H9 (cell line): Measurements from ENCODE around the gene FRMD1. TPM values are rescaled to one million over a fixed set of nuclear protein-coding genes. Genes with fewer than 3 reads are reported as not detected.

Experiments used
- DNase-seq: peaks from one replicate; pipeline ENCODE4 v3.0.0-alpha.2; 2017
- H2AFZ ChIP-seq: one replicate; pipeline ENCODE4 v1.6.1; 2013; ENCODE audit warnings: mild to moderate bottlenecking, low read length, control low read depth, moderate library complexity
- H2AK5ac ChIP-seq: 2 replicates; pipeline ENCODE4 v1.6.1; 2013; ENCODE audit warnings: low read length, control low read depth, mixed read lengths; ENCODE audit not compliant: insufficient read length
- H2BK120ac ChIP-seq: one replicate; pipeline ENCODE4 v1.6.1; 2013; ENCODE audit warnings: low read depth, mild to moderate bottlenecking, low read length, control low read depth, inconsistent platforms; ENCODE audit not compliant: poor library complexity, severe bottlenecking
- H2BK12ac ChIP-seq: 2 replicates; pipeline ENCODE4 v1.6.1; 2013; ENCODE audit warnings: low read length, control low read depth, mixed read lengths, low read depth; ENCODE audit not compliant: insufficient read length
- H2BK15ac ChIP-seq: 2 replicates; pipeline ENCODE4 v1.6.1; 2013; ENCODE audit warnings: low read depth, low read length, control low read depth
- H2BK20ac ChIP-seq: one replicate; pipeline ENCODE4 v1.6.1; 2013; ENCODE audit warnings: low read depth, mild to moderate bottlenecking, low read length, control low read depth, inconsistent platforms; ENCODE audit not compliant: poor library complexity, severe bottlenecking
- H2BK5ac ChIP-seq: 2 replicates; pipeline ENCODE4 v1.6.1; 2013; ENCODE audit warnings: low read length, control low read depth, mixed read lengths; ENCODE audit not compliant: insufficient read length
- H3K14ac ChIP-seq: 2 replicates; pipeline ENCODE4 v1.6.1; 2013; ENCODE audit warnings: low read length, control low read depth; ENCODE audit not compliant: insufficient read depth
- H3K18ac ChIP-seq: 2 replicates; pipeline ENCODE4 v1.6.1; 2013; ENCODE audit warnings: low read depth, mild to moderate bottlenecking, mixed read lengths, low read length, control low read depth; ENCODE audit not compliant: insufficient read length
- H3K23ac ChIP-seq: 2 replicates; pipeline ENCODE4 v1.6.1; 2013; ENCODE audit warnings: low read length, control low read depth, mixed read lengths, low read depth; ENCODE audit not compliant: insufficient read length
- H3K23me2 ChIP-seq: 2 replicates; pipeline ENCODE4 v1.6.1; 2013; ENCODE audit warnings: low read depth, mild to moderate bottlenecking, mixed read lengths, low read length, control low read depth; ENCODE audit not compliant: insufficient read length, poor library complexity, severe bottlenecking
- H3K27ac ChIP-seq: 2 replicates; pipeline ENCODE4 v1.5.1; 2013; ENCODE audit warnings: low read length, control low read depth, mixed read lengths, low read depth; ENCODE audit not compliant: insufficient read length
- H3K27me3 ChIP-seq: 2 replicates; pipeline ENCODE4 v1.6.1; 2013; ENCODE audit warnings: low read length, control low read depth, inconsistent platforms; ENCODE audit not compliant: insufficient read depth
- H3K4ac ChIP-seq: 2 replicates; pipeline ENCODE4 v1.6.1; 2013; ENCODE audit warnings: low read depth, mild to moderate bottlenecking, control low read depth, inconsistent platforms, low read length, moderate library complexity
- H3K4me1 ChIP-seq: 2 replicates; pipeline ENCODE4 v1.6.1; 2013; ENCODE audit warnings: low read length, control low read depth, inconsistent platforms; ENCODE audit not compliant: insufficient read depth
- H3K4me2 ChIP-seq: 2 replicates; pipeline ENCODE4 v1.6.1; 2013; ENCODE audit warnings: low read length, control low read depth, mixed read lengths; ENCODE audit not compliant: insufficient read length, insufficient read depth
- H3K56ac ChIP-seq: 2 replicates; pipeline ENCODE4 v1.6.1; 2013; ENCODE audit warnings: low read depth, mild to moderate bottlenecking, mixed read lengths, low read length, control low read depth; ENCODE audit not compliant: insufficient read length
- H3K79me1 ChIP-seq: 2 replicates; pipeline ENCODE4 v1.6.1; 2013; ENCODE audit warnings: low read depth, mild to moderate bottlenecking, moderate library complexity, low read length, control low read depth, inconsistent platforms; ENCODE audit not compliant: insufficient read depth, poor library complexity, severe bottlenecking
- H3K79me2 ChIP-seq: 2 replicates; pipeline ENCODE4 v1.6.1; 2013; ENCODE audit warnings: low read length, control low read depth, inconsistent platforms; ENCODE audit not compliant: insufficient read depth
- H3K9ac ChIP-seq: 2 replicates; pipeline ENCODE4 v1.6.1; 2013; ENCODE audit warnings: low read length, control low read depth, mixed read lengths; ENCODE audit not compliant: insufficient read length; ENCODE audit errors: extremely low read depth
- H3K9me3 ChIP-seq: one replicate; pipeline ENCODE4 v1.6.1; 2013; ENCODE audit warnings: low read depth, low read length, inconsistent platforms; ENCODE audit not compliant: control insufficient read depth
- H3T11ph ChIP-seq: one replicate; pipeline ENCODE4 v1.6.1; 2013; ENCODE audit warnings: mild to moderate bottlenecking, low read length, control low read depth, inconsistent platforms
- H4K20me1 ChIP-seq: one replicate; pipeline ENCODE4 v1.6.1; 2013; ENCODE audit not compliant: control insufficient read depth, insufficient read length, insufficient read depth
- H4K5ac ChIP-seq: 2 replicates; pipeline ENCODE4 v1.6.1; 2013; ENCODE audit warnings: low read depth, mild to moderate bottlenecking, mixed read lengths, low read length, control low read depth; ENCODE audit not compliant: insufficient read length
- H4K8ac ChIP-seq: replicated peaks from 2 replicates; pipeline ENCODE4 v1.6.1; 2013; ENCODE audit warnings: low read length, control low read depth, mixed read lengths, low read depth; ENCODE audit not compliant: insufficient read length
- H4K91ac ChIP-seq: 2 replicates; pipeline ENCODE4 v1.6.1; 2013; ENCODE audit warnings: low read depth, mild to moderate bottlenecking, moderate library complexity, mixed read lengths, low read length, control low read depth; ENCODE audit not compliant: insufficient read length
- H3K27ac Mint-ChIP-seq, 3 experiments: 2 replicates in 2 of 3; 3 replicates in 1 of 3; pipeline ENCODE4 v1.8.0; 2020 to 2021; ENCODE audit warnings: mixed read lengths in 3 of 3, mild to moderate bottlenecking in 1 of 3, moderate library complexity in 1 of 3
- H3K27me3 Mint-ChIP-seq: 2 replicates; pipeline ENCODE4 v1.8.0; 2021; ENCODE audit warnings: low read depth, mild to moderate bottlenecking, moderate library complexity, mixed read lengths
- H3K36me3 Mint-ChIP-seq, 3 experiments: 2 replicates in 2 of 3; 3 replicates in 1 of 3; pipeline ENCODE4 v1.8.0; 2020 to 2021; ENCODE audit warnings: low read depth in 3 of 3, mixed read lengths in 3 of 3; ENCODE audit not compliant: insufficient read depth in 1 of 3
- H3K4me1 Mint-ChIP-seq, 2 experiments: 2 replicates each; pipeline ENCODE4 v1.8.0; 2020; ENCODE audit warnings: mixed read lengths in 2 of 2
- H3K4me3 Mint-ChIP-seq, 2 experiments: 2 replicates in 1 of 2; 3 replicates in 1 of 2; pipeline ENCODE4 v1.8.0; 2020 to 2021; ENCODE audit warnings: mild to moderate bottlenecking in 2 of 2, mixed read lengths in 2 of 2, moderate library complexity in 1 of 2
- H3K9me3 Mint-ChIP-seq, 2 experiments: 2 replicates in 1 of 2; 3 replicates in 1 of 2; pipeline ENCODE4 v1.8.0; 2020; ENCODE audit warnings: mild to moderate bottlenecking in 2 of 2, mixed read lengths in 2 of 2, moderate library complexity in 1 of 2
- CTCF ChIP-seq: fragments of 200-600 bp; sonication (generic); conservative IDR thresholded peaks from 3 replicates; pipeline ENCODE4 v1.8.0; 2021; ENCODE audit warnings: antibody characterized with exemption, mild to moderate bottlenecking
- WGBS: extraction: QIAGEN DNeasy Blood & Tissue Kit; methylation state at CpG from one replicate; pipeline ENCODE4 v1.1.7; 2013; ENCODE audit warnings: missing lambda C conversion rate, low lambda C conversion rate, mixed read lengths; ENCODE audit not compliant: insufficient read length; ENCODE audit errors: extremely low coverage; 5-methylcytosine and 5-hydroxymethylcytosine counted together
- total RNA-seq: library from RNA; stranded (reverse); gene quantifications from 2 replicates; pipeline ENCODE4 v1.2.1, GENCODE V29; 2021

FRMD1 gene
- total RNA-seq, 1 experiment from 2014 or later: not detected

- H3K79me2 ChIP-seq: no peaks in the 10 kb centered on the region
- no peak overlapping the region for H2BK15ac ChIP-seq
- no peak overlapping the region for H3K4ac ChIP-seq
- H3K4me3 Mint-ChIP-seq: no peak overlapping the region
- no peak overlapping the region for H3K27ac ChIP-seq
- H2AFZ ChIP-seq: no peak overlapping the region
- no peaks in the 10 kb centered on the region for H3K4me1 ChIP-seq
- H2BK12ac ChIP-seq: no peak overlapping the region
- peaks cover 18 to 21% of the 10 kb centered on the region in 2 experiments for H3K4me1 Mint-ChIP-seq
- H3K56ac ChIP-seq: no peak overlapping the region
- H4K91ac ChIP-seq: no peak overlapping the region
- H3K36me3 Mint-ChIP-seq: peaks cover 0 to 11% (median 0%) of the 10 kb centered on the region in 3 experiments; a peak in 3 of 7 replicates
- H3K9me3 ChIP-seq: no peaks in the 10 kb centered on the region
- no peak for DNase-seq
- no CpG with 5 or more reads among the region's 8 CpGs for WGBS
- no peak overlapping the region for H4K8ac ChIP-seq
- H2BK20ac ChIP-seq: no peak overlapping the region
- no peak overlapping the region for H2AK5ac ChIP-seq
- H3K79me1 ChIP-seq: no peaks in the 10 kb centered on the region
- no peak overlapping the region for H2BK120ac ChIP-seq
- H3K9me3 Mint-ChIP-seq: peaks cover 0 to 4% of the 10 kb centered on the region in 2 experiments; a peak in 2 of 5 replicates
- no peak overlapping the region for H3K9ac ChIP-seq
- no peak overlapping the region for H3K27ac Mint-ChIP-seq
- H2BK5ac ChIP-seq: no peak overlapping the region
- H3K4me2 ChIP-seq: no peak overlapping the region
- H3K23ac ChIP-seq: no peak overlapping the region
- no peak overlapping the region for H3T11ph ChIP-seq
- no peaks in the 10 kb centered on the region for H3K23me2 ChIP-seq
- no peak overlapping the region for H3K14ac ChIP-seq
- TF ChIP-seq CTCF: no peak
- no peak overlapping the region for H4K5ac ChIP-seq
- no peaks in the 10 kb centered on the region; the same call in 1 of the 2 replicates for H3K27me3 Mint-ChIP-seq
- no peaks in the 10 kb centered on the region for H3K27me3 ChIP-seq
- no peak overlapping the region for H3K18ac ChIP-seq
- H4K20me1 ChIP-seq: no peaks in the 10 kb centered on the region
Measured at GRCh38 chr6:168020242-168020641, 58.8 kb downstream of the FRMD1 start.
